G401.6 (cell line): ENCODE results near the gene UST.
"Not testable (repeated sequence)": the region's sequence is repeated elsewhere in the genome, so short reads cannot be mapped to it uniquely, and the experiment has no call there.

Experiments used
- FAIRE-seq: peaks from 2 replicates; lab custom pipeline; 2012; peaks lifted over from hg19 to GRCh38; lab: Jason Lieb, UNC

The UST gene

DNA sequence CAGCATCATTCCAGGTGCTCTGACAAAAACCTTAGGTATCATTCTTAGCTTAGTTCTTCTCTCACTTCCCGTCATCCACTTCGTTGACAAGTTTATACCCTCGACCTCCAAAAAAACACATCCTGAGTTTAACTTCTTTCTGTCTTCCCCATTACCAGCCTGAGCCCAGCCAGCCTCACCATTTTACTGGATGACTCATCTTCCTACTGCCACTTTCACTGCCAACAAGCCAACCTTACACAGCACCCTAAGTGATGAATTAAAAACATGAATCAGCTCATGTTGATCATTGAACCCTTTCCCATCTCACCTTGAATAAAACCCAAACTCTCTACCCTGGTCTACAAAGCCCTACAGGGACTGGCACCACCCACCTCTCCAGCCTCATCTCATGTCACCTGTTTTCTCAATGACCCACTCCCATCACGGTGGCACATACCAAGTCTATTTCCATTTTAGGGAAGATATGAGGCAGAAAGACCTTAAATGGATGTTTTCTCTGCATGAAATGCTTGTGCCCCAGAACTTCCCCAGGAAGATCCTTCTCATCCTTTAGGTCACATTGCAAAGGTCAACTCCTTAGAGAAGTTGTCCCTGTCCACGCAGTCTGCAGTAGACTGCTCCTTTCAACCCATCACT, 9.9 kb upstream of the UST start:
- FAIRE-seq: no peak

DNA sequence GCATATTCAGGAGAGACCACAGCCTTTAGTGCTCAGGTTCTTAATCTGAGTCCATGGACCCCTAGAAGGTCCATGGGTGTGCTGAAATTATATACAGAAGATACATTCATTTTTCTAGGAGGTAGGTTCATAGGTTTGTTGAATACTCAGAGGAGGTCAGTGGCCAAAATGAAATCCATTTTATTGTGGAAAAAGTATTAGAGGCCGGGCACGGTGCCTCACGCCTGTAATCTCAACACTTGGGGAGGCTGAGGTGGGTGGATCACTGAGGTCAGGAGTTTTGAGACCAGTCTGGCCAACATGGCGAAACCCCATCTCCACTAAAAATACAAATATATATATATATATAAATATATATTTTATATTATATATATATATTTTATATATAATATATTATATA, 9.0 kb upstream of the UST start:
- no peak for FAIRE-seq

DNA sequence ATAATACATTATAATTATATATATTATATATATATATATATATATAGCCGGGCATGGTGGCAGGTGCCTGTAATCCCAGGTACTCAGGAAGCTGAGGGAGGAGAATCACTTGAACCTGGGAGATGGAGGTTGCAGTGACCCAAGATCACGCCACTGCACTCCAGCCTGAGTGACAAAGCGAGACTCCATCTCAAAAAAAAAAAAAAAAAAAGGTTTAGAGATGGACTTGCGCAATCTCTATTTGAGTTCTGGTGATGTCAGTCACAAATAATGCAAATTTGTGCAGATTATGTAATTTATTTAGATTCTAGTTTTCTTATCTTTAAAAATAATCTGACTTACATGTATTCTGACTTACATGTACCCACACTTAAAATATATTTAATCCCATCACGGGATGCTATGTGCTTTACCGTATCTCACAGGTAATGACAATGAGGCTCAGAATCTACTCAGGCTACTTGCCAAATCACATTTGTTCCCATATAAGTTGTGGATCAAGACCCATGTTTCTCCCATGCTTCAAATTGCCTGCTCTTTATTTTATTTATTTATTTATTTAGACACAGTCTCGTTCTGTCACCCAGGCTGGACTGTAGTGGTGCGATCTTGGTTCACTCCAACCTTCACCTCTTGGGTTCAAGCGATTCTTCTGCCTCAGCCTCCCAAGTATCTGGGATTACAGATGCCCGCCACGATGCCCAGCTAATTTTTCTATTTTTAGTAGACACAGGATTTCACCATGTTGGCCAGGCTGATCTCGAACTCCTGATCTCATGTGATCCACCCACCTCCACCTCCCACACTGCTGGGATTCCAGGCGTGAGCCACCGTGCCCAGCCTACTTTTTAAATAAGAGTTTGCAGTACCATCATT, 7.6 kb upstream of the UST start:
- FAIRE-seq: no peak

DNA sequence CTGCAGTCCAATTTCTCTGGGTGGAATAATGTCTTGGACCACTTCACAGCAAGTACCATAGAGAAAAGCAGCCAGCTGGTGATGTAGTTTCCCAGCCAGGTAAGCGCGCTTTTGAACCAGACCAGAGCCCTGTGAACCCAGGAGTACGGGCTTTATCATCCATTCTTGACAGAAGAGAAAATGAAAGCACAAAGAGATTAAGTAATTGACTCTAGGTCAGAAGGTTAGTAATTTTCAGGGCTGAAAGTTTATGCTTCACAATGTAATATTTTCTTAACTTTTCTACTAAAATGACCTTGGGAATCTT, 7.1 kb upstream of the UST start:
- FAIRE-seq: no peak

DNA sequence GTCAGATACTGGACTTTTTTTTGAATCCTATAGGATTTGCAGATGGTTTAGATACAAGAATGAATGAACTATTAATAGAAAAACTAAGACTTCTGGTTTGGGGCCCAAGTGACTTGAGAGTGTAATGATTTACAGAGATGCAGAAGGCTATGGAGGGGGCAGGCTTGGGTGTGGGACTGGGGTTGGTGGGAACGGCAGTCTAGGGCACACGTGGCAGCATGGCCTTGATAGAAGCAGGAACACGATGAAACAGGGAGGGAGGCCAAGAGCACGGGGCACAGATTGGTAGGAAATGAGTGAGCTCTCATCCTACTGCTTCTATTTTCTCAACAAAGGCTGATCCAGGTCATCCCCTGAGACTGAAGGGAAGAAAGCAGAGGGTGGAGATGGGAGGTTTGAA, 3.4 kb upstream of the UST start:
- FAIRE-seq: no peak

DNA sequence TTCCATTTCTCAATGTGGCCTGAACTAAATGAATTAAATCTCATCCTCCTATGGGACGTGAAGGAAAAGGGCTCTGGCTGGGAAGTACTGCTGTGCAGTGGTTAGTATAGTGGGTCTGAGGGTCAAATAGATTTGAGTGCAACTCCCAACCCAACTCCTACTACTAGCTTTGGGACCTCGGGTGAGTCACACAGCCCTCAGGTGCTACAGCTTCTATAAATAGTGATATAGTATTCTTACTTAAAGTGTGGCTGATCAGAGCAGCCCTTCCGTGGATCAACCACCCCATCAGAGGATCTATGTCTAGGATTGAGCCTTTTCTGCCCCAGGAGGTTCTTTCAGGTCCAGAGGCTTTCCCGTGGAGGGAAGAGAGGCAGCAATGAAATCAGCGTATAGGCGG, 904 bp upstream of the UST start:
- no peak for FAIRE-seq

DNA sequence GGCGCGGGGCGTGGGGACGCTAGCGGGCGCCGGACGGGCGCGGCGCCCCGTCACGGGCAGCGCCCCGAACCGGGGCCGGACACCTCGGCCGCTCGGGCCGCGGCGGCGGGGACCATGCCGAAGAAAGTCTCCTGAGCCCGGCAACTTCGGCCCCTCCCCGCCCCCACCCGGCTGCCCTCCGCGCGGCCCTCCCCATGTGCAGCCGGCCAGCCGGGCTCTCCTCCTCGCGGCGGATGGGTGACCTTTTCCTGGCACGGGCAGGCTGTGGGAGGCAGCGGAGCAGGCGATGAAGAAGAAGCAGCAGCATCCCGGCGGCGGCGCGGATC, 278 bp downstream of the UST start:
- no peak for FAIRE-seq

DNA sequence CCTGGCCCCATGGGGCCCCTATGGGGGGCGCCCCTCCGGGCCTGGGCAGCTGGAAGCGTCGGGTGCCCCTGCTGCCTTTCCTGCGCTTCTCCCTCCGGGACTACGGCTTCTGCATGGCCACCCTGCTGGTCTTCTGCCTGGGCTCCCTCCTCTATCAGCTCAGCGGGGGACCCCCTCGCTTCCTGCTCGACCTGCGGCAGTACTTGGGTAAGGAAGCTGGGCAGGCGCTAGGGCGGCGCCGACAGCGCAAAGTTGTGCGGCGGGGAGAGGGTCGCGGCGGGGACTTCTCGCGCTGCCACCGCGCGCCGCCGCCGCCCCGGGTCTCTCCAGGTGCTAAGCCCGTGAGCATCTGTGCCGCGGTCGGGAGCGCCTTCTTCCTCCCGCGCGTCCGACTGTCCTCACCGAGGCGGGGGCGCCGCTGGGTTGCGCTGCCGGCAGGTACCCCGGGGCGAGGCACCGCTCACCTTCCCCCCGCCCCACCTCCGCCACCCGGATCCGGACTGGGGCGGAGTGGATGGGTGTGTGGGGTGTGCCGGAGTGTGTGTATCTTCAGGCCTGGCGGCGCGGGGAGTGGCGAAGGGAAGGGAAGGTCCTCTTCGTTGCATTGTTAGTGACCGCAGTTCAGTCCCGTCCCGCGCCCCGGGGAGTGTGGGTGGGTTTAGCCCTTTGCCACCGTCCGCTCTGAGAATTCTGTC, 788 bp downstream of the UST start:
- no peak for FAIRE-seq

DNA sequence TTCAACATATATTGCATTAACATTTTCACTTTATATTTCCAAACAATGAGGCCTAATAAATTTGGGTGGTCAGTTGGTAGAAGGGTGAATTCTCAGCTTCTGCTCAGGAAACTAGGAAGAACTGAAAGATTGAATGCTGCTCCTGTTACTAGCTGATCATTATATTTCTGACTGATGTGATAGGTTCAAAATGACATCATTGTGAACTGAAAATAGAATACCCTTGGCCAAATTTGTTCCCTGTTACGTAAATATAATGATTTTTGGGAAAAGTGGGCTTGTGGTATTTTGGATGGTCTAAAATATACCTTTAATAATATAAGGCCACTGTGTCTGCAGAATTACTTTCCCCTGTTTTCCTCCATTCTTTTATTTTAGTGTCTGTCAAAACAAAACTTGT, 2.8 kb downstream of the UST start:
- no peak for FAIRE-seq

DNA sequence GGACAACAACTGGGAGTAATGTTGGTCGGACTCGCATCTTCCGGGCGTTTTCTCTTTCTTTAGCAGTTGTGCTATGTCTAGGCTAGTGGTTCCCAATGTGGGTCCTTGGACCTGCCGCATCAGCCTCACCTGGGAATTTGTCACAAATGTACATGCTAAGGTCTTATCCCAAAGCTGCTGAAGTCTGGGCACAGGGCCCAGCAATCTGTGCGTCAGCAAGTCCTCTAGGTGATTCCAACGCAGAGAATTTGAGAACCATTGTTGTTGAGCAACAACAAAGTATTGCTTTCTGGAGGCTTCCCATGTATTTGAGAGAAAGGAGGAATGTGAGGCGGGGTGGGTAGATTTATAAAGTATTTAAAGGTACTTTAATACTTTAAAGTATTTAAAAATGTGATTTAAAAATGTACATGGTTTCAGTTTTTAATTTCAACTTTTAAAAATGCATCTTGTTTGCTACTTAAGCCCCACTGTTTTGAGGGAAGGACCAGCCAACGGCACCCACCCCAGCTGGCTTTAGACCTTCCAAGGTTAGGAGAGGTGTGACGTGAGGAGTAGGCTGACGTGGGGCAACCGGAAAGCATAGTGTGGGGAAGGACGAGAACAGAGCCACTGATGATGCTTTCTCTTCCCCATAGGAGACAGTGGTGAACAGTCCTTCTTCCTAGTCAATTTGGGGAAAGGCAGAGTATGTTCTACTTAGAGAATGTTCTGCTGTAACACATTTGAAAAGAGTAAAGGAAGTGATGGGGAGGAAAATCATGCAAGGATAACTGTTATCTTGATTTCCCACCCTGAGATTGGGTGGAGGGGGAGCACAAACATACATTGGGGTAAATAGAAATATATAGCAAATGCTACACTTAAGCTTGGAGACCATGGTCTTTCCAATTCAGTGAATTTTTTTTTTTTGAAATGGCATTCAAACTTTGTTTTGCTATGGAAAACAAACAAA, 4.3 kb downstream of the UST start:
- FAIRE-seq: no peak

DNA sequence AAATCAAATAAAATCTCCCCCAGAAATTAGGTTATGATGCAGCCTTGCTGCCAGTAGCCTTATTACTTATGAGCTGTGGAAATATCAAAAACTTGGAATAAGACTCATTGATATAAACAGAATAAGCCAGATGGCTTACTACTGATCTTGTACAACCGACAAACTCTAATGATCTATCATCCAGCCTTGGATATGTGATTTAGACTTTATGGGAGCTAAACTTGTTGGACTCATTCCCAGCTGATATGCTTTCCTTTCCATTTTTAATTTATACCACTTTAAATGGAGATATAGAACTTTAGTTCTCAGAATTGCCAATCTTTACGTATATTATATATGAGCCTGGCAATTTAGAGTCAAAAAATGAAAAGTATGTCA, 5.0 kb downstream of the UST start:
- no peak for FAIRE-seq

DNA sequence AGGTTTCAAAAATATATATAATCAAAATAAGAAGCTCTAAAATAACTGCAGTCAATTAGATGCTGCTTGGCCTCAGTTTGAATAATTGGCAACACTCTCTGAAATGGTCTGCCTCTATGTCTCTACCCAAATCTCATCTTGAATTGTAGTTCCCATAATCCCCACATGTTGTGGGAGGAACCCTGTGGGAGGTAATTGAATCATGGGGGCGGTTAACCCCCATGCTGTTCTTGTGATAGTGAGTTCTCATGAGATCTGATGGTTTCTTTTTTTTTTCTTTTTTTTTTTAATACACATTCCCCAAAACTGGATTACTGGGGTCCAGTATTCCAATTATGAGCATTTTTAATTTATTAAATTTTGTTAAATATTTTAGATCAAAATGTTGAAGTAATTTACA, 8.5 kb downstream of the UST start:
- not testable (repeated sequence) for FAIRE-seq

DNA sequence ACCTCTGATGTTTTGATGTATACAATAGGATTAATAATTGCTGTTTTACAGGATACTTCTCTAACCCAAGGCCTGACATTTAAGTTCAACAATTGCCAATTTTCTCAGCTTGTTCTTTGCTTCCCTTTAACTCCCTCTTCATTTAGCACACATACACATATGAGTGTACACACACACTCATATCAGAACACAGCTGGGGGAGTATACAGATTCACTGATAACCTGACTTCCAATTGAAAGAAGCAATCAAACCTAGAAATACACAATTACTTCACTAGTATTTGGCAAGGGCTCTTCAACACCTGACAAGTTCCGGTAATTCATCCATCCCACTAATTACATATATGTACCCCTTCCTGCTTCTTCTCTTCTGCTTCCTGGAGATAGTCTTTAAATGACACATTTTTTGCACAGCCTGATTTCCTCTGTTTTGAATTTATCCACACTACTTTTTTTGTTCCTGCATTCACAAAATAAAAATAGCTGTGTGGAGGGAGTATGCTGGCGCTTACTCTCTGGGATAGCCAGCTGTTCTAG, 11.2 kb downstream of the UST start:
- no peak for FAIRE-seq

DNA sequence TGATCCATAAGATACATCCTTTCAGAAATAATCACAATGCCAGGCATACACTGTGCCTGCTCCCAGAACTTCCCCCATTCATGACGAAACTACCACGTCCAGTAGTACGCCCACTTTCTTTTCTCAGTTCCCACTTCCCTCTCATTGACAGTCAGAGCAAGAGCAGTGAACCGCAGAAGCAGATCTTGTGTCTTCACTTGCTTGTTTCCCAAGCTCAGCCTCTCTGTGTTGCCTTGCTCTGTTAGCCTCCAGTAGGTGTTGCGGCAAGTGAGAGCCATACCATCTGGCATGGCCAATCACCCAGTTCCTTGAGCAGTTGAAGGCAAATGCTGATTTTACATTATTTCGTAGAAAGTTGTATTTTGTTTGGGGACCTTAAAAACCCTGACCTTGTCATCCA, 11.7 kb downstream of the UST start:
- no peak for FAIRE-seq

DNA sequence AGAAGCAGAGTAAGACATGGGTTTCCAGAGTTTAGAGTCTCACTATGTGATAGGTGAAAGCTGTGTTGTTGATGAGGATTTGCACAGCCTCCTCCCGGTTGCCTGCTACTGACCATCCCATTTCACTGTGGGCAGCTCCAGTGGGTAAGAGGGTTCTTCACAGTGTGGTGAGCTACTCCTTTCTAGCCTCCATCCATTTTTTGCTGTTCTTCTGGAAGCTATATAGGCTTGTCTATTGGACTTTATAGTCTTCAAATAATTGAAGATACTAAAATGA, 13.4 kb downstream of the UST start:
- no peak for FAIRE-seq

DNA sequence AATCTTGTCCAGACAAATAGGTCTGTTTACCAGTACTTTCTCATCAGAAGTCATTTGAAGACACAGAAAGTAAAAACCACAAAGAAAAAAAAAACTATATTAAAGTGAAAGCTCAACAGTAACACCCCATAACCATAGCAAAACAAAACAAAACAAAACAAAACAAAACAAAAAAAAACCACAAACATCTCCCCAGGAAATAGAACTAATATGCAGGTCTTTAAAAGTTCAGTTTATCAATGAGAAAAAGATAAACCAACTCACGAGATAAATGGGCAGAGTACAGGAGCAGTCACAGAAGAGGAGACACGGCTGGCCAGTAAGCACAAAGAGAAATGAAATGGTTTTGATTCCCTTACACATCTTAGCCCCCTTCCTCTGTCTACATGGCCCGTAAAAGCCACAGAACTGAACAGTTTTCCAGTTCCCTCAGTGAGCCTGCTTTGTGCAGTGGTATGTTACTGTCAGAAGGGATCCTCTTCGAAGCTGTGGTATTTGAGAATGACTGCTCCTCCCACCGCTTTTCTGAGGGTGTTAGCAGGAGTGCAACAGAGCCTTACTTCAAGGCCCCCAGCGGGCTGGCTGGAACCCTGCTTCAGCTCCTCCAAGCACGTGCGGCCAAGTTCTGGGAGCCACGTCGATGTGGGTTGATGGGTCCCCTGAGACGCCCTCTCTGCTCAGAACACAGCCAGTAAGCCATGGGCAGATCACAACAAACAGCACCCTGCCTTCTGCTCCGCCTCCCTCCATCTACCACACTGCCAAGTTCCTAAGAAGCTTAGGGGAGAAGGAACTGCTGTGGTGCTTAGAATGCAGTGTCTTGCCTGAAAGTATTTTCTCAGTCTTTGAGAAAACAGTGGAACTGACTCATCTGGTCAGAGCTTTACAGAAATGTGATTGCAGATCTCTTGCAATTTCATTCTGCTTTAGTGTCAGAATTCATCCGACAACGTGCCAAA, 14.0 kb downstream of the UST start:
- FAIRE-seq: no peak

DNA sequence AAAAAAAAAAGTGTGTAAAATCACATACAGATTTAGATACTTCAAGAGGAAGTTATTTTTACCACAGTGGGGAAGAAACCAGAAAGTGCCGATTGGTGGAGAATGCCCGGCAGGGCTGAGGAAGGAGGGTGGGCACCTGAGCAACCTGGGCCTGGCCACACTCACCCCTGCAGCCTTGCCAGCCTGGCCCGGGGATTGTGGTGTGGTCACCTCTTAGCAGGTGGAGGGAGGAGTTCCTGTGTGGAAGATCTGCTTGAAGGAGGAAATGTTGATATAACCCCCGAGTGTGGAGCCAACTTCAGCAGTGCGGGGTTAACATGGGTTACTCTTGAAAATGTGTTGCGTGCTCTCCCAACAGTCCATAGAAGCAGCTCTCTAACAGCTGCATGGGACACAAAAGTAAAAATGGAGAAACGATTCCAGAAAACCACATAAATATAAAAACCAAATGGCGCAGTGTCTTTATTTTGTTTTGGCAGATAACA, 14.7 kb downstream of the UST start:
- FAIRE-seq: no peak

DNA sequence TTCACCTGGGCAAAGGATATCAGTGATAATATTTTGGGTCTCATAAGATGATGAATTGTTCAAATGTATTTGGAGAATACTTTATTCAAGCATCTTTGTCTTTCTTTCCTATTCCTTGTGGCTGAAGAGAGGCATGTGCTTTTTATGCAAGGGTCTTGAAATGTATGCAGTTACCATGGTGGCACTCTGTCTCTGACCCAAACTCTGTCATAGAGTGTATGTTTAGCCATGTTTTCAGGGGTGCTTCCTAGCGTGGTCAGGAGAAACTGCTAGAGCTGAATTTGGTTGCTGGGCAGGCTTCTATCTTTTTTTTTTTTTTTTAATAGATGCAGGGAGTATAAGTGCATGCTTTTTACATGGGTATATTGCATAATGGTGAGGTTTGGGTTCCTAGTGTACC, 15.4 kb downstream of the UST start:
- no peak for FAIRE-seq

DNA sequence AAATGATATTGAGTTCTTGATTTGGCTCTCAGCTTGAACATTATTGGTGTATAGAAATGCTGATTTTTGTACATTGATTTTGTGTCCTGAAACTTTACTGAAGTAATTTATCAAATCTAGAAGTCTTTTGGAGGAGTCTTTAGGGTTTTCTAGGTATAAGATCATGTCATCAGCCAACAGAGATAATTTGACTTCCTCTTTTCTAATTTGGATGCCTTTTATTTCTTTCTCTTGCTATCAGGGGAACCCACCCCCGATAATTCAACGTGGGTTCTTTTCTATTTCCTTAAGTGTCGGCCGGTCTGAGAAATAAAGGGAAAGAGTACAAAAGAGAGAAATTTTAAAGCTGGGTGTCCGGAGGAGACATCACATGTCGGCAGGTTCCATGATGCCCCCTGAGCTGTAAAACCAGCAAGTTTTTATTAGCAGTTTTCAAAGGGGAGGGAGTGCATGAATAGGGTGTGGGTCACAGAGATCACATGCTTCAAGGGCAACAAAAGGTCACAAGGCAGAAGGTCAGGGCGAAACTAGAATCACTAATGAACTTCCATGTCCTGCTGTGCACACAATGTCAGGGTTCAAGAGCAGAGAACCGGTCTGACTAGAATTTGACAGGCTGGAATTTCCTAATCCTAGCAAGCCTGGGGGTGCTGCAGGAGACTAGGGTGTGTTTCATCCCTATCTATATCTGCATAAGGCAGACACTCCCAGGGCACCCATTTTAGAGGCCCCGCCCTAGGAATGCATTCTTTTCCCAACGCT, 17.6 kb downstream of the UST start:
- not testable (repeated sequence) for FAIRE-seq
